Inflammatory macrophage treated with lipopolysaccharide for 1 hour (primary cell): Measurements from ENCODE around the gene DEFB128.
"Not testable (repeated sequence)": the region's sequence is repeated elsewhere in the genome, so short reads cannot be mapped to it uniquely, and the experiment has no call there.

Experiments used
- DNase-seq, 2 donors: peaks; one replicate each; pipeline ENCODE4 v3.0.0-alpha.2; 2020 to 2022

DEFB128 gene

GRCh38 chr20:189611-190010 is at the start of gene DEFB128:
Gene DEFB128, minus strand, starts transcription at chr20:189711. Its CDS starts 88 bp downstream, at chr20:189623.
- DNase-seq: no peak

GRCh38 chr20:237929-238328 is 48.4 kb upstream of the DEFB128 start:
- DNase-seq: peak; percentile 75 to 76

- DNase-seq: peak; percentile 91 to 95
Measured at GRCh38 chr20:237489-237888, 48.0 kb upstream of the DEFB128 start.

GRCh38 chr20:235891-236290 is 46.4 kb upstream of the DEFB128 start:
- DNase-seq: peak; percentile 7 to 22

GRCh38 chr20:227439-228105 is 38.1 kb upstream of the DEFB128 start:
- peak; percentile 18 to 47 for DNase-seq

- DNase-seq: no peak
Measured at GRCh38 chr20:226958-227357, 37.4 kb upstream of the DEFB128 start, which contains the start of gene DEFB129. Gene DEFB129, plus strand, starts transcription at chr20:227258. Its CDS starts 31 bp downstream, at chr20:227289.

- not testable (repeated sequence) for DNase-seq
Measured at GRCh38 chr20:225879-226278, 36.4 kb upstream of the DEFB128 start.

- DNase-seq: no peak
Measured at GRCh38 chr20:221258-221830, 31.8 kb upstream of the DEFB128 start.

- DNase-seq: no peak
Measured at GRCh38 chr20:219290-220115, 30.0 kb upstream of the DEFB128 start.

- no peak for DNase-seq
Measured at GRCh38 chr20:217266-217665, 27.8 kb upstream of the DEFB128 start.

- DNase-seq: no peak
Measured at GRCh38 chr20:215796-216195, 26.3 kb upstream of the DEFB128 start.

GRCh38 chr20:214383-214782 is 24.9 kb upstream of the DEFB128 start:
- no peak for DNase-seq

GRCh38 chr20:210809-211502 is 21.4 kb upstream of the DEFB128 start:
- DNase-seq: no peak

- peak; percentile 59 to 64 for DNase-seq
Measured at GRCh38 chr20:208942-209566, 19.5 kb upstream of the DEFB128 start.

GRCh38 chr20:203630-204029 is 14.1 kb upstream of the DEFB128 start:
- not testable (repeated sequence) for DNase-seq

GRCh38 chr20:199996-200395 is 10.5 kb upstream of the DEFB128 start:
- no peak for DNase-seq

GRCh38 chr20:198225-198624 is 8.7 kb upstream of the DEFB128 start:
- DNase-seq: no peak

- no peak for DNase-seq
Measured at GRCh38 chr20:187733-188132, 1.8 kb downstream of the DEFB128 start.

- DNase-seq: no peak
Measured at GRCh38 chr20:184288-184687, 5.2 kb downstream of the DEFB128 start.

GRCh38 chr20:168876-169275 is 20.6 kb downstream of the DEFB128 start:
- DNase-seq: no peak

- no peak for DNase-seq
Measured at GRCh38 chr20:164618-165017, 24.9 kb downstream of the DEFB128 start.

GRCh38 chr20:157154-157553 is 32.4 kb downstream of the DEFB128 start, which contains the start of gene DEFB127:
Gene DEFB127, plus strand, starts transcription at chr20:157454. Its CDS starts 91 bp downstream, at chr20:157545.
- no peak for DNase-seq

- no peak for DNase-seq
Measured at GRCh38 chr20:152131-152530, 37.4 kb downstream of the DEFB128 start.
